GM18526 (cell line): Measurements from ENCODE around the gene MOB3C.

ENCODE experiments used
- POLR2A ChIP-seq: IDR thresholded peaks from 3 replicates; pipeline ENCODE4 v1.6.1; 2011; ENCODE audit not compliant: insufficient read length; ENCODE audit errors: extremely low read depth

Gene MOB3C

GRCh38 chr1:46569884-46570725 is 46.5 kb downstream of the MOB3C start:
- TF ChIP-seq POLR2A: no peak

DNA sequence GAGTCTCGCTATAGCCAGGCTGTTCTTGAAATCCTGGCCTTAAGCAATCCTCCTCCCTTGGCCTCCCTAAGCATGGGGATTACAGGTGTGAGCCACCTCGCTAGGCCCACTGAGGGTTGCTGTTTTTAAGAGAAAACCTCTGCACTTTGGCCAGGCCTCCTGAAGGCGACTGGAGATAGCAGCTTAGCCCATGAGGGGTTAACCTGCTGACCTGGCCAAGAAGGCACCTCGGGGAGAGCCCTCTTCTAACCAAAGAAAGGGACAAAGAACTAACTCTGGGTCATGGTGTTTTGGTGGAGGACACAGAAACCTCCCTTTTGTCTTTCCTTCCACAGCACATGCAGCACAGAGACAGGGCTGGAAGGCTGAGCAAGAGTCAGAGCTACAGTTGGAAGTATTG is 47.5 kb downstream of the MOB3C start:
- no peak for TF ChIP-seq POLR2A

DNA sequence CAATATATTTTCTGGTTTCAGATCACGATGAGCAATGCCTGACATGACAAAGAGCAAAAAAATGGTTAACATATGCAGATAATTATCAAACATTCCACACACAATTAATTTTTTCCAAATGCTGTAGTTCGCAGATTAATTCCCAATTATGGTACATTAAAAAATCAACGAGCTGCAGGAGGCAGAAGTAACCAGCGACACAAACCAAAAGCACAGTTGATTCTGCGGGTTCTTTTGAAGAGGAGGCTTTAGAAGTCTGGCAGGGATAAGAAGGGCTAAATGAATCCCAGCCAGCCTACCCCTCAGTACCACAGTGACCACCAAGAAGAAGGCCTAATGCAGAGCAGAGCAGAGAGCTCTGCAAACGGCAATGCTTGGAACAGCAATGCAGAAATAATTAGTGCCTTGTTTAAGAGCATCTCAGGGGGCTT is 48.1 kb downstream of the MOB3C start:
- no peak for TF ChIP-seq POLR2A

DNA sequence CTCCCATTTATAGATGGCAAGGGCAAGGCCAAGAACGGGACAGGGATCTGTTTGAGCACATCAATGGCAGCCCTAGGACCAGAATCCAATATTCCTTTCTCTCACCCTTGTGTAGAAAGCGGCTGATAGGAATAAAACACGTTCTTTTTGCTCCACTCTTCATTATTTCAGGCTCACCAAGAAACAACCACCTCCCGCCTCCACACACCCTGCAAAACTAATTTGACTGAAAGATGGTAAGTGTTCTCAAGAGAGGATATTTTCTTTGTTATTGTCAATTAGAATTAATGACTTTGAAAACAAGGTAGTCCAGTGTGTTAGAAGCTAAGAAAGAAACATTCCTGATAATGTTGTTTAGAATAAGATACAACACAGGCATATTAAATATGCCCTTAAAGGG is 53.3 kb downstream of the MOB3C start:
- no peak for TF ChIP-seq POLR2A

DNA sequence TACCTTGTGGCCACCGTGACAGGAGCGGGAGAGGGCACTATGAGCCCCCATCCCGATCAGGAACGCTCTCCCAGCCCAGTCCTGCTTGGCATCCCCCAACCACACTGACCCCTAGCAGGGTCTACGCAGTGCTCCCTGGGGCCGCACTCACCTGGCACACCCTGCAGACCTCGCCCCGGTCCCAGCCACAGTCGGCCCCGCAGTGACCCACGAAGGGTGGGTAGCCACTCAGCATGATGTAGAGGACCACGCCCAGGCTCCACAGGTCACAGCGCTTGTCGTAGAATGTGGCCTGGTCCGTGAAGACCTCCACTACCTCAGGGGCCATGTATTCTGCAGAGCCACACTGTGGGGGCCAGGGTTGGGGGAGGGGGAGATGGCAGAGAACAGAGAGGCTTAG is 54.1 kb downstream of the MOB3C start:
- no peak for TF ChIP-seq POLR2A

DNA sequence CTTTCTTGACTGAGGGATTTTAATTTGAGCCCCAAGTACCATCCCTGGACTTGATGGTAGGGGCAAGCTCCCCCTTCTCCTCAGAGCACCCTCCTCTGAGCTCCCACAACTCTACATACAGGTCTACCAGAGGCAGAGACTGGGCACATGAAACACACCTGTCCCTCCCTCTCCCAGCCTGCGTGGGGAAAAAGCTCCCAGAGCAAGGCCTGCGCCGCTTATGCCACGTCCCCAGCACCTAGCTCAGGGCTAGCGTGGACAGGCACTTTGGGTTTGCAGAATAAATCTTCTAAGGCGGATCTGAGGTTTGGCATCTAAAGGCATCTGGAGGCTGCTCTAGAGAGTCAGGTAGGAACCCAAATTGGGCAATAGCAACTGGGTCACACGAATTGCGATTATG is 57.6 kb downstream of the MOB3C start:
- no peak for TF ChIP-seq POLR2A

- no peak for TF ChIP-seq POLR2A
These were observed 58.3 kb downstream of the MOB3C start for GRCh38 chr1:46558141-46558963.
